HepG2 (cell line): Measurements from ENCODE around the gene PDSS2. TPM values are rescaled to one million over a fixed set of nuclear protein-coding genes. Genes with fewer than 3 reads are reported as not detected.

Experiments used
- AKNA ChIP-seq: sonication (generic); formaldehyde crosslinking; IDR thresholded peaks from 2 replicates; pipeline ENCODE4 v1.4.0; 2020; ENCODE audit warnings: missing genetic modification reagents, borderline replicate concordance
- ATF6 ChIP-seq: sonication (generic); formaldehyde crosslinking; conservative IDR thresholded peaks from 2 replicates; pipeline ENCODE4 v1.4.0; 2020; ENCODE audit warnings: missing genetic modification reagents
- DPF2 ChIP-seq: sonication (generic); formaldehyde crosslinking; IDR thresholded peaks from 2 replicates; pipeline ENCODE4 v1.4.0; 2020; ENCODE audit warnings: mild to moderate bottlenecking, low read depth, missing genetic modification reagents, borderline replicate concordance
- HNF1B ChIP-seq: sonication (generic); formaldehyde crosslinking; IDR thresholded peaks from 2 replicates; pipeline ENCODE4 v1.5.1; 2020; ENCODE audit warnings: mild to moderate bottlenecking, moderate library complexity, missing genetic modification reagents
- HNRNPLL ChIP-seq: fragments of 200-400 bp; formaldehyde crosslinking; IDR thresholded peaks from 2 replicates; pipeline ENCODE4 v1.6.1; 2017; ENCODE audit warnings: mild to moderate bottlenecking, low read depth, low read length; ENCODE audit not compliant: poor library complexity, severe bottlenecking
- KDM5A ChIP-seq: fragments of 200-600 bp; sonication (generic); IDR thresholded peaks from 2 replicates; pipeline ENCODE4 v1.7.0; 2018; ENCODE audit warnings: antibody characterized with exemption, mild to moderate bottlenecking, low read length, borderline replicate concordance
- NFATC3 ChIP-seq: sonication (generic); formaldehyde crosslinking; IDR thresholded peaks from 2 replicates; pipeline ENCODE4 v1.5.1; 2020; ENCODE audit warnings: mild to moderate bottlenecking, missing genetic modification reagents
- NFRKB ChIP-seq: fragments of 450-650 bp; IDR thresholded peaks from 2 replicates; pipeline ENCODE4 v1.6.1; 2017
- NR1H2 ChIP-seq: sonication (generic); formaldehyde crosslinking; IDR thresholded peaks from 2 replicates; pipeline ENCODE4 v1.8.1; 2022; ENCODE audit warnings: low read depth, missing genetic modification reagents, borderline replicate concordance
- PREB ChIP-seq: sonication (generic); formaldehyde crosslinking; IDR thresholded peaks from 2 replicates; pipeline ENCODE4 v1.4.0; 2020; ENCODE audit warnings: missing genetic modification reagents
- RFX1 ChIP-seq: fragments of 450-650 bp; IDR thresholded peaks from 2 replicates; pipeline ENCODE4 v1.6.1; 2017
- SALL1 ChIP-seq: sonication (generic); formaldehyde crosslinking; IDR thresholded peaks from 2 replicates; pipeline ENCODE4 v1.8.0; 2022; ENCODE audit warnings: mild to moderate bottlenecking, missing genetic modification reagents
- UBTF ChIP-seq: sonication (generic); formaldehyde crosslinking; IDR thresholded peaks from 2 replicates; pipeline ENCODE4 v1.4.0; 2020; ENCODE audit warnings: mild to moderate bottlenecking, missing genetic modification reagents
- ZMYM3 ChIP-seq: sonication (generic); formaldehyde crosslinking; IDR thresholded peaks from 2 replicates; pipeline ENCODE4 v1.5.1; 2020; ENCODE audit warnings: mild to moderate bottlenecking, missing genetic modification reagents
- ZNF432 ChIP-seq: sonication (generic); formaldehyde crosslinking; IDR thresholded peaks from 2 replicates; pipeline ENCODE4 v1.5.0; 2020; ENCODE audit warnings: missing genetic modification reagents, mild to moderate bottlenecking, borderline replicate concordance
- ZNF589 ChIP-seq: sonication (generic); formaldehyde crosslinking; conservative IDR thresholded peaks from 2 replicates; pipeline ENCODE4 v1.8.0; 2022; ENCODE audit warnings: mild to moderate bottlenecking, moderate library complexity, missing genetic modification reagents
- ZSCAN22 ChIP-seq: sonication (generic); formaldehyde crosslinking; IDR thresholded peaks from 2 replicates; pipeline ENCODE4 v1.4.0; 2020; ENCODE audit warnings: mild to moderate bottlenecking, missing genetic modification reagents
- polyA plus RNA-seq, 8 experiments: library from polyadenylated mRNA; depleted of rRNA in 3 of 8; stranded (reverse) in 7 of 8; unstranded in 1 of 8; fragments of >200 nt; fragmentation: Illumina TruSeq in 4 of 8; extraction: Trizol in 4 of 8; gene quantifications; 2 replicates each; pipeline versions ENCODE4 v1.2.1 to v1.2.3, GENCODE V29; 2011 to 2016; ENCODE audit warnings: low read depth in 4 of 8, missing spikeins in 1 of 8, mixed read lengths in 1 of 8; ENCODE audit not compliant: insufficient read depth in 1 of 8
- total RNA-seq, 5 experiments: library from RNA; depleted of rRNA; stranded (reverse); fragments of >200 nt; fragmentation: Illumina TruSeq; extraction: Trizol; gene quantifications; 2 replicates each; pipeline ENCODE4 v1.2.3, GENCODE V29; 2016; ENCODE audit warnings: low read depth in 1 of 5

PDSS2 gene
- total and polyA plus RNA-seq, 2 of the 13 experiments (the other 11 are each of a cell fraction or from before 2014, with no cell fraction given), result 16.2 to 17.0 TPM

- TF ChIP-seq UBTF (CRISPR knock-in tag) (no peak), KDM5A (0 out of 2 replicates have a peak, but pooled peaks have one; percentile 36), PREB (CRISPR knock-in tag) (no peak), ATF6 (CRISPR knock-in tag) (no peak), RFX1 (no peak), SALL1 (CRISPR knock-in tag) (peak; percentile 48; the same call in 1 of the 2 replicates), NFATC3 (CRISPR knock-in tag) (no peak), HNF1B (CRISPR knock-in tag) (peak; percentile 73; the same call in 1 of the 2 replicates), HNRNPLL (peak; percentile 55), ZSCAN22 (CRISPR knock-in tag) (no peak), ZNF589 (no peak), NR1H2 (CRISPR knock-in tag) (no peak), ZMYM3 (CRISPR knock-in tag) (peak; percentile 84), AKNA (CRISPR knock-in tag) (no peak), DPF2 (CRISPR knock-in tag) (no peak), ZNF432 (CRISPR knock-in tag) (no peak), NFRKB (no peak)
These were observed 306.5 kb downstream of the PDSS2 start (continued) for GRCh38 chr6:107152638-107153430.
